ENCODE measurements around the gene SOCS6. TPM values are rescaled to one million over a fixed set of nuclear protein-coding genes. Genes with fewer than 3 reads are reported as not detected.

The SOCS6 gene
- total and polyA plus RNA-seq, 2 of the 13 experiments (the other 11 are each of a cell fraction or from before 2014, with no cell fraction given): 18.6 to 38.3 TPM

DNA sequence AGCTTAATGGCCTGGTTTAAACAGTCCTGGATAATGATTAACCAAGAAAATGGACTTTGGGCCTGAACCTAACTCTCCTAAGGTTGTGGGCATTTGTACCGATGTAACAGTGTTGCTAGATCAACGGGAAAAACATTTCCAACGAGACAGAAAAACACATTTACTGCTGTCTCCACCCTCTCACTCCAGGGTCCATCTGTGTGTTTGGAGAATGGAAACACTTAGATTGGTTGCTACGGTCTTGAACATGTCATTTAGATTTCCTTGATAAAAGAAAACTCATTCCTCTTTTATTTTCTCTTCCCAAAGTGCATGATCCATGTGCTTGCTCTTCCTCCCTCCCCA, 88.0 kb downstream of the SOCS6 start (continued):
- TF ChIP-seq, protein P1, sequence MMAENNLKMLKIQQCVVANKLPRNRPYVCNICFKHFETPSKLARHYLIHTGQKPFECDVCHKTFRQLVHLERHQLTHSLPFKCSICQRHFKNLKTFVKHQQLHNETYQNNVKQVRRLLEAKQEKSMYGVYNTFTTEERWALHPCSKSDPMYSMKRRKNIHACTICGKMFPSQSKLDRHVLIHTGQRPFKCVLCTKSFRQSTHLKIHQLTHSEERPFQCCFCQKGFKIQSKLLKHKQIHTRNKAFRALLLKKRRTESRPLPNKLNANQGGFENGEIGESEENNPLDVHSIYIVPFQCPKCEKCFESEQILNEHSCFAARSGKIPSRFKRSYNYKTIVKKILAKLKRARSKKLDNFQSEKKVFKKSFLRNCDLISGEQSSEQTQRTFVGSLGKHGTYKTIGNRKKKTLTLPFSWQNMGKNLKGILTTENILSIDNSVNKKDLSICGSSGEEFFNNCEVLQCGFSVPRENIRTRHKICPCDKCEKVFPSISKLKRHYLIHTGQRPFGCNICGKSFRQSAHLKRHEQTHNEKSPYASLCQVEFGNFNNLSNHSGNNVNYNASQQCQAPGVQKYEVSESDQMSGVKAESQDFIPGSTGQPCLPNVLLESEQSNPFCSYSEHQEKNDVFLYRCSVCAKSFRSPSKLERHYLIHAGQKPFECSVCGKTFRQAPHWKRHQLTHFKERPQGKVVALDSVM (CRISPR knock-in tag; IDR thresholded peaks at IDR 0.05): no peak
- TF ChIP-seq, protein P2, sequence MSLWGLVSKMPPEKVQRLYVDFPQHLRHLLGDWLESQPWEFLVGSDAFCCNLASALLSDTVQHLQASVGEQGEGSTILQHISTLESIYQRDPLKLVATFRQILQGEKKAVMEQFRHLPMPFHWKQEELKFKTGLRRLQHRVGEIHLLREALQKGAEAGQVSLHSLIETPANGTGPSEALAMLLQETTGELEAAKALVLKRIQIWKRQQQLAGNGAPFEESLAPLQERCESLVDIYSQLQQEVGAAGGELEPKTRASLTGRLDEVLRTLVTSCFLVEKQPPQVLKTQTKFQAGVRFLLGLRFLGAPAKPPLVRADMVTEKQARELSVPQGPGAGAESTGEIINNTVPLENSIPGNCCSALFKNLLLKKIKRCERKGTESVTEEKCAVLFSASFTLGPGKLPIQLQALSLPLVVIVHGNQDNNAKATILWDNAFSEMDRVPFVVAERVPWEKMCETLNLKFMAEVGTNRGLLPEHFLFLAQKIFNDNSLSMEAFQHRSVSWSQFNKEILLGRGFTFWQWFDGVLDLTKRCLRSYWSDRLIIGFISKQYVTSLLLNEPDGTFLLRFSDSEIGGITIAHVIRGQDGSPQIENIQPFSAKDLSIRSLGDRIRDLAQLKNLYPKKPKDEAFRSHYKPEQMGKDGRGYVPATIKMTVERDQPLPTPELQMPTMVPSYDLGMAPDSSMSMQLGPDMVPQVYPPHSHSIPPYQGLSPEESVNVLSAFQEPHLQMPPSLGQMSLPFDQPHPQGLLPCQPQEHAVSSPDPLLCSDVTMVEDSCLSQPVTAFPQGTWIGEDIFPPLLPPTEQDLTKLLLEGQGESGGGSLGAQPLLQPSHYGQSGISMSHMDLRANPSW (CRISPR knock-in tag; IDR thresholded peaks at IDR 0.05; ENCODE audit: borderline replicate concordance): no peak
- TF ChIP-seq ZNF644 (CRISPR knock-in tag; IDR thresholded peaks at IDR 0.05; ENCODE audit: low read depth) (peak; percentile 52; the same call in 1 of the 2 replicates), ZNF232 (CRISPR knock-in tag; IDR thresholded peaks at IDR 0.05; ENCODE audit: borderline replicate concordance) (no peak), NFYB (CRISPR knock-in tag; IDR thresholded peaks at IDR 0.05) (no peak), ZNF354B (CRISPR knock-in tag; IDR thresholded peaks at IDR 0.05) (no peak), ETV5 (CRISPR knock-in tag; IDR thresholded peaks at IDR 0.05; ENCODE audit: borderline replicate concordance) (peak; percentile 61; the same call in 1 of the 2 replicates), ZNF772 (CRISPR knock-in tag; IDR thresholded peaks at IDR 0.05) (peak; percentile 33; the same call in 1 of the 2 replicates), ZNF446 (CRISPR knock-in tag; IDR thresholded peaks at IDR 0.05) (no peak), ZSCAN20 (CRISPR knock-in tag; IDR thresholded peaks at IDR 0.05; ENCODE audit: borderline replicate concordance) (no peak), ZC3H4 (CRISPR knock-in tag; IDR thresholded peaks at IDR 0.05; ENCODE audit: borderline replicate concordance) (no peak), FOXP1 (IDR thresholded peaks at IDR 0.05) (no peak), FOXP1 (CRISPR knock-in tag; IDR thresholded peaks at IDR 0.05) (peak; percentile 76), SETDB1 (CRISPR knock-in tag; IDR thresholded peaks at IDR 0.05; ENCODE audit: borderline replicate concordance) (no peak), ATAD3A (CRISPR knock-in tag; IDR thresholded peaks at IDR 0.05) (no peak), ZNF33B (CRISPR knock-in tag; IDR thresholded peaks at IDR 0.05) (no peak), FOXA3 (CRISPR knock-in tag; IDR thresholded peaks at IDR 0.05) (peak; percentile 77), IKZF4 (CRISPR knock-in tag; IDR thresholded peaks at IDR 0.05; ENCODE audit: borderline replicate concordance, low read depth, not compliant biosample characterization) (no peak), SUZ12 (IDR thresholded peaks at IDR 0.05; ENCODE audit: low read depth, low read length) (no peak), NRL (CRISPR knock-in tag; IDR thresholded peaks at IDR 0.05; ENCODE audit: borderline replicate concordance) (no peak), ZNF256 (CRISPR knock-in tag; conservative IDR thresholded peaks at IDR 0.05) (no peak), NR2F1 (CRISPR knock-in tag; IDR thresholded peaks at IDR 0.05) (no peak)
- TF ChIP-seq, protein P3, sequence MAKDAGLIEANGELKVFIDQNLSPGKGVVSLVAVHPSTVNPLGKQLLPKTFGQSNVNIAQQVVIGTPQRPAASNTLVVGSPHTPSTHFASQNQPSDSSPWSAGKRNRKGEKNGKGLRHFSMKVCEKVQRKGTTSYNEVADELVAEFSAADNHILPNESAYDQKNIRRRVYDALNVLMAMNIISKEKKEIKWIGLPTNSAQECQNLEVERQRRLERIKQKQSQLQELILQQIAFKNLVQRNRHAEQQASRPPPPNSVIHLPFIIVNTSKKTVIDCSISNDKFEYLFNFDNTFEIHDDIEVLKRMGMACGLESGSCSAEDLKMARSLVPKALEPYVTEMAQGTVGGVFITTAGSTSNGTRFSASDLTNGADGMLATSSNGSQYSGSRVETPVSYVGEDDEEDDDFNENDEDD (CRISPR knock-in tag; IDR thresholded peaks at IDR 0.05; ENCODE audit: borderline replicate concordance): no peak
- TF ChIP-seq, protein P4, sequence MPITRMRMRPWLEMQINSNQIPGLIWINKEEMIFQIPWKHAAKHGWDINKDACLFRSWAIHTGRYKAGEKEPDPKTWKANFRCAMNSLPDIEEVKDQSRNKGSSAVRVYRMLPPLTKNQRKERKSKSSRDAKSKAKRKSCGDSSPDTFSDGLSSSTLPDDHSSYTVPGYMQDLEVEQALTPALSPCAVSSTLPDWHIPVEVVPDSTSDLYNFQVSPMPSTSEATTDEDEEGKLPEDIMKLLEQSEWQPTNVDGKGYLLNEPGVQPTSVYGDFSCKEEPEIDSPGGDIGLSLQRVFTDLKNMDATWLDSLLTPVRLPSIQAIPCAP (CRISPR knock-in tag; IDR thresholded peaks at IDR 0.05; ENCODE audit: low read depth): no peak
- TF ChIP-seq, protein P5, sequence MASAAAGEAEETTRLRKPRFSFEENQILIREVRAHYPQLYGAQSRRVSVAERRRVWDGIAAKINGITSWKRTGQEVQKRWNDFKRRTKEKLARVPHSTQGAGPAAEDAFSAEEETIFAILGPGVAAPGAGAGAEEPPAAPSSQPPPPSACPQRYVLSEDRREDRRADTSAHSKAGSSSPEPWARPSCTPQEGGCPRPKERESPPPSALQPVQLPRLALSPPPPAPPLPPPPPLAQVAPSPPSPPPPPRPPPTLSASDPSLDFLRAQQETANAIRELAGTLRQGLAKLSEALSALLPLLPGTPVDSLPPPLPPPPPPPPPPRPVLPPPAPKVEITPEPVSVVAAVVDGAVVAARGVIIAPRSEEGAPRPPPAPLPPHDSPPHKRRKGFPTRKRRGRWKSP (CRISPR knock-in tag; IDR thresholded peaks at IDR 0.05): no peak; the same call in 1 of the 2 replicates

Measured in HepG2 (cell line).